TTC549 (cell line): Measurements from ENCODE around the gene BEAN1.
"Not testable (repeated sequence)": the region's sequence is repeated elsewhere in the genome, so short reads cannot be mapped to it uniquely, and the experiment has no call there.

Experiments used
- FAIRE-seq: peaks from 2 replicates; lab custom pipeline; 2012; peaks lifted over from hg19 to GRCh38; lab: Jason Lieb, UNC

Gene BEAN1

GRCh38 chr16:66508914-66509496 lies 81.9 kb downstream of the BEAN1 start:
- no peak for FAIRE-seq

- FAIRE-seq, result no peak
Measured at GRCh38 chr16:66509576-66509975, 82.5 kb downstream of the BEAN1 start.

GRCh38 chr16:66510298-66510697 lies 83.2 kb downstream of the BEAN1 start:
- FAIRE-seq, result no peak

- no peak for FAIRE-seq
Measured at GRCh38 chr16:66510711-66511601, 83.9 kb downstream of the BEAN1 start.

- FAIRE-seq, result no peak
Measured at GRCh38 chr16:66511602-66512271, 84.6 kb downstream of the BEAN1 start.

GRCh38 chr16:66512272-66513110 lies 85.4 kb downstream of the BEAN1 start:
- no peak for FAIRE-seq

GRCh38 chr16:66513111-66513723 lies 86.1 kb downstream of the BEAN1 start:
- FAIRE-seq, result no peak

- not testable (repeated sequence) for FAIRE-seq
Measured at GRCh38 chr16:66514391-66514790, 87.3 kb downstream of the BEAN1 start.

- not testable (repeated sequence) for FAIRE-seq
Measured at GRCh38 chr16:66514980-66515595, 88.0 kb downstream of the BEAN1 start.

- FAIRE-seq, result no peak
Measured at GRCh38 chr16:66515596-66516508, 88.8 kb downstream of the BEAN1 start.

- no peak for FAIRE-seq
Measured at GRCh38 chr16:66516509-66516807, 89.4 kb downstream of the BEAN1 start.

GRCh38 chr16:66516808-66517585 lies 89.9 kb downstream of the BEAN1 start:
- no peak for FAIRE-seq

- no peak for FAIRE-seq
Measured at GRCh38 chr16:66517586-66518263, 90.6 kb downstream of the BEAN1 start.

- no peak for FAIRE-seq
Measured at GRCh38 chr16:66519482-66520373, 92.6 kb downstream of the BEAN1 start.

- no peak for FAIRE-seq
Measured at GRCh38 chr16:66520406-66521170, 93.5 kb downstream of the BEAN1 start.

- no peak for FAIRE-seq
Measured at GRCh38 chr16:66521252-66521713, 94.2 kb downstream of the BEAN1 start.
